Effector CD8-positive, alpha-beta T cell (primary cell): Measurements from ENCODE around the gene C14orf132.
"Not testable (repeated sequence)": the region's sequence is repeated elsewhere in the genome, so short reads cannot be mapped to it uniquely, and the experiment has no call there.

Experiments used
- DNase-seq: peaks from one replicate; lab custom pipeline; 2025; lab: John Stamatoyannopoulos, UW

Gene C14orf132

GRCh38 chr14:96059519-96060135 is 20.5 kb downstream of the C14orf132 start:
- DNase-seq, result no peak

DNA sequence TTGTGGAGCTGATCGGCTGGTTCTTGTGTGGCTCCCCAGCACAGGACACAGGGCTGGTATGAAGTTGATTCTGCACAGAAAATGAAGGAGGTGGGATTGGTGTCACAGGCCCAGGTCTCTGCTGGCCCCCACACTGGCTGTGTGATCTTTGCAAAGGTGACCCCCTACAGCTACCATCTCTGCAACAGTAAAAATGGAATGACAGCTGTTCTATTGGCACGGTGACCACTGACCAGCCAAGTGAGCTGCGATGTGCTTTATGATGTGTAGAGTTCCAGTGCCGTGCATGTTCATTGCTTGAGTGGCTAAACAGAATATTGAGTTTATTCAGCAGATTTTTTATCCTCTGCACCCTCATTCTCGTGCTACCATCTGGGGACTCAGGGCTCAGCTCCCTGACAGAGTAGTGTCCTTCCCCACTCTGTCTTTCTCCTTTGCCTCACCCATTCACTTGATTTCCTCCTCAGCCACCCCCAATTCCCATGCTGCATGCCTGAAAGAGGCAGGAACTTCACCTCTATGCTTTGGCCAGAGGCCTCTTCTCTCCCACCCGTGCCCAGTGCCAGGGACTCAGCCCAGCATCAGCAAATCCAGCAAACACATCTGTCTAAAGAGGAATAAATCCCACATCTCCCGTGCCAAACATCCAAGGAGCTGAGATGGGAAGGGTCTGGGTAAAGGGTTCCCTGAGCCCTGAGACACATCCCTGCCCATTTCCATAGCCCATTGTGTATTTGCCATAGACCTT is 21.2 kb downstream of the C14orf132 start:
- no peak for DNase-seq

GRCh38 chr14:96062010-96062409 is 22.8 kb downstream of the C14orf132 start:
- DNase-seq, result no peak

- no peak for DNase-seq
These were observed 23.3 kb downstream of the C14orf132 start for GRCh38 chr14:96062506-96062905.

DNA sequence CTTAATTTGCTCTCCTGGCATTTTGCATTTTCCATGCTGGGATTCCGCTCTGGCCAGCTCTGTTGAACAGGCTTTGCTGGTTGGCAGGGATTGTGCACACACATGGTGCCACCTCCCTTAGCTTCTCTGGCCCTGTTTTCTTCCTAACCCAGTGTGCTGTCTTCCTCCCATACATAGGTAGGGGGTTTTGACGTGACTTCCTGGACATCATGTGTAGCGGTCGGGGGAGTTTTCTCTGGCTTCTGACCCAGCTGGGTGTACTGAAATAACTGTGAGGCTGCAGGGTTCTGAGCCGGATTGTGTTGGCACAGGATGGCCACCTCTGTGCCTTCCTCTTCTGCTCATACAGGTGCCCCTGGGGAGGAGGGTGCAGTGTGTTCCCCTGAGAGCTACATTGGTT is 25.7 kb downstream of the C14orf132 start:
- no peak for DNase-seq

GRCh38 chr14:96065661-96066459 is 26.7 kb downstream of the C14orf132 start:
- no peak for DNase-seq

GRCh38 chr14:96066976-96067375 is 27.8 kb downstream of the C14orf132 start:
- DNase-seq, result no peak

- no peak for DNase-seq
These were observed 29.1 kb downstream of the C14orf132 start for GRCh38 chr14:96067985-96068930.

- no peak for DNase-seq
These were observed 30.3 kb downstream of the C14orf132 start for GRCh38 chr14:96069421-96069820.

- no peak for DNase-seq
These were observed 32.4 kb downstream of the C14orf132 start for GRCh38 chr14:96071561-96071960.

- no peak for DNase-seq
These were observed 32.9 kb downstream of the C14orf132 start for GRCh38 chr14:96072076-96072475.

DNA sequence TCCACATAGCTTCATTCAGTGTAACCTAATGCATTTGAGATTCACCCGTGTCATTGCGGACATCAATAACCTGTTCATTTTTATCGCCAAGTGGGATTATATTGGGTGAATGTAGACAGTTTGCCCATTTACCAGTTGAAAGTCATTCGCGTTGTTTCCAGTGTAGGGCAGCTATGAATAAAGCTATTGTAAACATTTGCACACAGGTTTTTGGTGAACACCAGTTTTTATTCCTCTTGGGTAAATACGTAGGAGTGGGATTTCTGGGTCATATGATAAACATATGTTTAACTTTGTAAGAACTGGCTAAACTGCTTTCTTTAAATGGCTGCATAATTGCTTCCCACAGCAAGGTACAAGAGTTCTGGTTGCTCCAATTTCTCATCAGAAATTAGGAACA is 33.6 kb downstream of the C14orf132 start:
- no peak for DNase-seq

GRCh38 chr14:96073260-96074039 is 34.3 kb downstream of the C14orf132 start:
- DNase-seq, result not testable (repeated sequence)

- DNase-seq, result no peak
These were observed 38.9 kb downstream of the C14orf132 start for GRCh38 chr14:96077983-96078624.

DNA sequence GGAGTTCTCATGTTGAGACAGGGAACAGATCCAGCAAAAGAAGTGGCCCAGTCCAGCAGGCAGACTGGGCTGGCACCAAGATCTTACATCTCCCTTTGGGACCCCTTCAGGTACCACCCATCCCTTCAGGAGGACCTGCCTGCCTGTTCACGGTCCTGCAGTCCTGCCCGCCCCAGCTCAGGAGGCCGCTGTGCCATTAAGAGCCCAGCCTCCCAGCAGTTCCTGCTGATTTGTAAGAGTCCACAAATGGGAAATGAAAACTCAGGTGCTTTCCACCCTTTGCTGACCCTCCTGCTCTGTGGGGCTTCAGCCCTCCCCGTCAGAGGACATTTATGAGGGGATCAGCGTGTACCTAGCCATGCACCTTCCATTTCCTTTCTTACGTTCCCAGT is 39.5 kb downstream of the C14orf132 start:
- no peak for DNase-seq

GRCh38 chr14:96079066-96079465 is 39.9 kb downstream of the C14orf132 start:
- no peak for DNase-seq

GRCh38 chr14:96080571-96080970 is 41.4 kb downstream of the C14orf132 start:
- no peak for DNase-seq

DNA sequence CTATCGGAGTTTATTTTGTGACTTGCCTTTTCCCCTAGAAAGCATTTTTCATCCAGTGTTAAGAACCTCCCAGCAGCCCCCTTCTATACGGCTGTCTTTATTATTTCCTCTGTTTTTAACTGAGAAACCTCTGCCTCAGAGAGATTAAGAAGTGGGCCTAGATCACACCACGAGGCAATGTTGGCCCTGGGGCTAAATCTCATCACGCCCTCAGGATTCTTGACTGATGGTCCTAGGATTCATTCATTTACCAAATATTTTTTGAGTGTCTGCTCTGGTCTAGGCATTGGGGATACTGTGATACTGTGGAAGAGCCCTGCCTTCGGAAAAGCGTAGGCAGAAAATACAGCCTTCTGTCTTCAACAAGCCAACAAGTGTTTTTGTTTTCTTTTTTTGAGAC is 42.1 kb downstream of the C14orf132 start:
- DNase-seq, result no peak

DNA sequence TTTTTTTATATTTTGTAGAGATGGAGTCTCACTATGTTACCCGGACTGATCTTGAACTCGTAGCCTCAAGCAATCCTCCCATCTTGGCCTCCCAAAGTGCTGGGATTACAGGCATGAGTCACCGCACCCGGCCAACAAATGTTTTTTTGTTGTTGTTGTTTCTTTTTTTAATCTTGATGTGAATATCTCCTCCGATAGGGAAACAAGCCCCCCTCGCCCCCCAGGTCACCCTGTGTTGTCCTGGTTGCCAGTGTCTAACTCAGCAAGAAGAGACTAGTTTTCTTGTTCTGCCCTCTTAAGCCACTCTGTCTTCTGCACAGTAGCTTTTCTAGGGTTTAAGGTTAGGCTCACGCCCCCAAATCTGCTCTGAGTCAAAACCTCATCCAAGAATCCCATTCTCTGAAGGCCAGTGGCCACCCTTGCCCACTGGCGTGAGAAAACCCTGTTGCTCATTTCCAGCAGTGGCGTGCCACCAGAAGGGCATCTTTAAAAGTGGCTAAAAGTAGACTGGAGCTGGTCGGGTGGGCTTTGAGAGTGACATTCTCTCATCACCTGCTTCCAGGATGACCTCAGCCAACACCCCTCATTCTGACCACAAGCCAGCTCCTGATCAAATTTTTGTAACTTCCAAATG is 42.7 kb downstream of the C14orf132 start:
- no peak for DNase-seq
